BJ (cell line): ENCODE data around the gene TASP1. TPM values are rescaled to one million over a fixed set of nuclear protein-coding genes. Genes with fewer than 3 reads are reported as not detected.

Source experiments
- CTCF ChIA-PET: fragments of 350-600 bp; formaldehyde crosslinking; extraction: SDS; loops from one replicate; lab custom pipeline; 2021; ENCODE audit warnings: antibody characterized with exemption, inconsistent platforms; lab: Yijun Ruan, JAX
- POLR2A ChIA-PET: fragments of 300-600 bp; sonication (Branson Sonifier 250); formaldehyde crosslinking; extraction: SDS; loops from one replicate; lab custom pipeline; 2021; ENCODE audit warnings: antibody characterized with exemption; lab: Charles Lee
- DNase-seq: peaks from one replicate; pipeline ENCODE4 v3.0.0-alpha.2; 2011; ENCODE audit warnings: low read depth
- H3K27me3 ChIP-seq: 2 replicates; pipeline ENCODE4 v1.6.0; 2011; ENCODE audit warnings: low read length; ENCODE audit not compliant: control insufficient read depth, insufficient read depth
- H3K36me3 ChIP-seq: 2 replicates; pipeline ENCODE4 v1.5.1; 2011; ENCODE audit warnings: low read length; ENCODE audit not compliant: control insufficient read depth, insufficient read depth
- H3K4me3 ChIP-seq: 2 replicates; pipeline ENCODE4 v1.5.1; 2011; ENCODE audit warnings: low read depth, mild to moderate bottlenecking, control low read depth, low read length
- CTCF ChIP-seq: IDR thresholded peaks from 2 replicates; pipeline ENCODE4 v1.5.1; 2011; ENCODE audit warnings: low read depth, mild to moderate bottlenecking, control low read depth, inconsistent platforms, low read length, moderate library complexity; ENCODE audit not compliant: insufficient read depth
- polyA plus RNA-seq: library from polyadenylated mRNA; depleted of rRNA; stranded (reverse); fragments of >200 nt; gene quantifications from 2 replicates; pipeline ENCODE4 v1.2.3, GENCODE V29; 2011

The TASP1 gene
- polyA plus RNA-seq, 1 experiment: 5.4 TPM

GRCh38 chr20:13533946-13534345, 104.8 kb downstream of the TASP1 start:
- POLR2A ChIA-PET: no interaction called here
- TF ChIP-seq CTCF: no peak
- no peak for DNase-seq
- CTCF ChIA-PET: interaction anchor here (0.9 to 1.3 kb wide), 2 partner anchors 11 to 13 kb away, joined by 3 to 4 read pairs; no protein-coding TSS in a partner anchor
- Histone ChIP-seq H3K36me3 (no peaks in the 10 kb centered on the region), H3K27me3 (no peaks in the 10 kb centered on the region), H3K4me3 (no peak overlapping the region)

GRCh38 chr20:13530146-13530545, 108.6 kb downstream of the TASP1 start:
- ChIA-PET CTCF (interaction anchor here (1.3 to 1.8 kb wide), 2 partner anchors 9 to 16 kb away, joined by 4 to 7 read pairs; no protein-coding TSS in a partner anchor), POLR2A (no interaction called here)
- Histone ChIP-seq H3K4me3 (no peak overlapping the region), H3K27me3 (no peaks in the 10 kb centered on the region), H3K36me3 (no peaks in the 10 kb centered on the region)
- TF ChIP-seq CTCF: no peak
- DNase-seq: no peak

GRCh38 chr20:13526551-13526950, 112.2 kb downstream of the TASP1 start:
- TF ChIP-seq CTCF: no peak
- CTCF ChIA-PET: no interaction called here
- no peaks in the 10 kb centered on the region for H3K27me3 ChIP-seq
- DNase-seq: no peak
- H3K4me3 ChIP-seq: no peak overlapping the region
- H3K36me3 ChIP-seq: no peaks in the 10 kb centered on the region
- POLR2A ChIA-PET: no interaction called here

- CTCF ChIA-PET: interaction anchor here (1.2 kb wide), 1 partner anchor 20 kb away, joined by 4 read pairs; no protein-coding TSS in a partner anchor
- peak; percentile 87 for DNase-seq
- H3K27me3 ChIP-seq: no peaks in the 10 kb centered on the region
- no peak for TF ChIP-seq CTCF
- POLR2A ChIA-PET: interaction anchor here (0.6 kb wide), 1 partner anchor 128 kb away, joined by 5 read pairs; no protein-coding TSS in a partner anchor
- H3K4me3 ChIP-seq: no peak overlapping the region
- H3K36me3 ChIP-seq: no peaks in the 10 kb centered on the region
Measured at GRCh38 chr20:13525225-13525940, 113.3 kb downstream of the TASP1 start.

GRCh38 chr20:13524339-13524738, 114.4 kb downstream of the TASP1 start:
- POLR2A ChIA-PET: no interaction called here

More at GRCh38 chr20:13524339-13524738, 114.4 kb downstream of the TASP1 start:
- TF ChIP-seq CTCF: no peak
- Histone ChIP-seq H3K4me3 (no peak overlapping the region), H3K36me3 (no peaks in the 10 kb centered on the region), H3K27me3 (no peaks in the 10 kb centered on the region)
- CTCF ChIA-PET: no interaction called here
- DNase-seq: no peak
